ENCODE results near the gene CRIM1. TPM values are rescaled to one million over a fixed set of nuclear protein-coding genes. Genes with fewer than 3 reads are reported as not detected.
A peak's percentile ranks its signal among the peaks of the same experiment; 100 is the strongest.

Gene CRIM1
- total RNA-seq, 1 experiment from 2014 or later, result 1.0 TPM

GRCh38 chr2:36456227-36457175 lies 100.9 kb downstream of the CRIM1 start:
- in situ Hi-C loops (cut with HindIII; ENCODE audit: low pct_unique_long_range_greater_than_20kb, low sequenced_read_pairs), result no loop called here
- no peak for DNase-seq (ENCODE audit: low read depth, low spot score)

GRCh38 chr2:36458106-36458505 lies 102.5 kb downstream of the CRIM1 start:
- in situ Hi-C loops (cut with HindIII; ENCODE audit: low pct_unique_long_range_greater_than_20kb, low sequenced_read_pairs), result no loop called here
- no peak for DNase-seq (ENCODE audit: low read depth, low spot score)

DNA sequence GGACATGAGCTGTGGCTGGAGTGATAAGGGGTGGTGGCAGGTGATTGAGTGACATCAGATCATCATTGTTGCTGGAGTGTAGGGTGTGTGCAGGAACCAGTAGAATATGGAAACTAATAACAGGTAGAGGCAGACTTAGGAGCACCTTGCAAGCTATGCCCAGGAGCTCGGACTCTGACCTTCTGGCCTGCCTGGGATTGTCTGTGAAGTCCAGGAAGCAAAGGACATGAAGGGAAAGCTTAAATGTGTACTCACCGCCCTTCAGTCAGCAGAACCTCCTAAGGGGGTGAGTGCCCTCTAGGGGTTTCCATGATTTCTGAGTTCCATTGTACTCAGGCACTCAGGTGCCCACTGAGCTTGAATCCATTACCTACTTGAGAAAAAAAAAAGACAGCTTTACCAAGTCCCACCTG lies 104.2 kb downstream of the CRIM1 start:
- DNase-seq (ENCODE audit: low read depth, low spot score), result peak; percentile 27
- in situ Hi-C loops (cut with HindIII; ENCODE audit: low pct_unique_long_range_greater_than_20kb, low sequenced_read_pairs), result no loop called here

DNA sequence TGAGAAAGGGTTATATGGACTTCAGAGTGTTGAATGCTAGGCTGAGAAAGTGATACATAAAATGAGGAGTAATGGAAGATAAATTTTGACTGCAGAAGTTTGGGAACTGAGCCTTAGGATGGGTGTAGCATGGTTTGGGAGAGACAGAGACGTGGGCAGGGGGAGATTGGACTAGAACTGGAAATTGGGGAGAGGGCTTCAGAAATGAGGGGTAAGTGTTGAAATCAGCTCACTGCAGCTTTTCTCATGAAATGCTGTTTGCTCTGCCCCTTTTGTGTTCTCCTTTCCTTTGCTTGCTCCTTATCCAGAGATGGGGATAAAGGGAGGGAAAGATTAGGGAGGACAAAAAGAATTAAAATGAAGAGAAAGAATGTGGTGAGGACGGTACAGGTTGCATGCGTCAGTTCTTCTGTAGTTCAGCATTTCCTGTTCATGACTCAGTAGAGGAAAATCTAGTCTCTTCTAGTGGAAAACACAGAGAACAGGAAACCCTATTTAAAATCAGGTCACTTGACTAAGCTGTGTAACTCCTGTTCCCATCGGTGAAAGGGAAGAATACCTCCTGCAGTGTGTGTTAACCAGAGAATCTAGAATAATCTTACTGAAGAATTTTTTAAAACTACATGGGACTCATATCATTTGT lies 105.6 kb downstream of the CRIM1 start:
- in situ Hi-C loops (cut with HindIII; ENCODE audit: low pct_unique_long_range_greater_than_20kb, low sequenced_read_pairs), result no loop called here
- DNase-seq (ENCODE audit: low read depth, low spot score), result peak; percentile 38

DNA sequence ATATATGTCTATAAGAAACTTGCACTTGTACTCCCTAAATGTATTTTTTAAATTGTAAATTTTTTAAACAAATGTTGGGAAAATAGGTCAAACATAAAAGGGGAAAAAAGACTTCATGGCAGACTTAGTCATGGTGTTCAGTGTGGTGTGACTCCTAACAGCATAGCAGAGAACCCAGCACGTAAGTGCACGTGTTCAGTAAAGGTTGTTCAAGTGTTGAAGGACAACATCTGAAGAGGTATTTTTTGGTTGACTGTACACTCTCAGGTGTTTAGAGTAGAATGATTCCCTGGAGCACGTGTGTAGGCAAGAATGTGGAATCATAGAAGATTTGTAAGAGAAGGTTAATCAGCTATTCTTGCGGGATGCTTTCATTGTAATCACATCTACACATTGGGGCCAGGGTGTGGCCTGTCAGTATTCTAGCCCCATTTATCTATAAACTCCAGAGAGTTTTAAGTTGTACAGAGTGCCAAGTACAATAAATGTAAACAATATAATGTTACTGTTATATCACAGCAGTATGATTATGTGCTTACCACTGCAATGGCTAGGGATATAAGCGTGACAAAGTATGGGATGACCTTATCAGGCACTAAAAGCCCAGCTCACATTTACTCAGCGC lies 106.8 kb downstream of the CRIM1 start:
- in situ Hi-C loops (cut with HindIII; ENCODE audit: low pct_unique_long_range_greater_than_20kb, low sequenced_read_pairs), result no loop called here
- no peak for DNase-seq (ENCODE audit: low read depth, low spot score)

DNA sequence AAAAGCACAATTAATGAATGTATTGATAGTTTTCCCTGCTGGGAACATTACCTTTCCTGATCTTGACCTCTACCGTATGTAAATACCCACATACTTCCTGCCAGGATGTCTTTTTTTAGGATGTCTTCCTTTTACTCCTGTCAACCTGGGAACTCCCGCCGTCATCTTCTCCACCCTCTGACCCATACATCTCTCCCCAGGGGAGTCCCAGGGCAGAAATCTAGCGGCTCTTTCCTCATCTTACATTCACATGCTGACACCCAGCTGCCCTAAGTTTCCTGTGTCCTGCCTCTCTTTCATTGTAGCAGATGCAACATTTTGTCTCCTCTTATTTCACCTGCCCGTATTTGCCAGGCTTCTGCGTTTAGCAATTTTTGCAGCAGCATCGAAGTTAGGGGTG lies 107.8 kb downstream of the CRIM1 start:
- DNase-seq (ENCODE audit: low read depth, low spot score), result no peak
- in situ Hi-C loops (cut with HindIII; ENCODE audit: low pct_unique_long_range_greater_than_20kb, low sequenced_read_pairs), result no loop called here

- in situ Hi-C loops (cut with HindIII; ENCODE audit: low pct_unique_long_range_greater_than_20kb, low sequenced_read_pairs), result no loop called here
- no peak for DNase-seq (ENCODE audit: low read depth, low spot score)
Observed at GRCh38 chr2:36464006-36464721, 108.6 kb downstream of the CRIM1 start.

GRCh38 chr2:36466135-36466534 lies 110.6 kb downstream of the CRIM1 start:
- in situ Hi-C loops (cut with HindIII; ENCODE audit: low pct_unique_long_range_greater_than_20kb, low sequenced_read_pairs), result no loop called here
- DNase-seq (ENCODE audit: low read depth, low spot score), result no peak

DNA sequence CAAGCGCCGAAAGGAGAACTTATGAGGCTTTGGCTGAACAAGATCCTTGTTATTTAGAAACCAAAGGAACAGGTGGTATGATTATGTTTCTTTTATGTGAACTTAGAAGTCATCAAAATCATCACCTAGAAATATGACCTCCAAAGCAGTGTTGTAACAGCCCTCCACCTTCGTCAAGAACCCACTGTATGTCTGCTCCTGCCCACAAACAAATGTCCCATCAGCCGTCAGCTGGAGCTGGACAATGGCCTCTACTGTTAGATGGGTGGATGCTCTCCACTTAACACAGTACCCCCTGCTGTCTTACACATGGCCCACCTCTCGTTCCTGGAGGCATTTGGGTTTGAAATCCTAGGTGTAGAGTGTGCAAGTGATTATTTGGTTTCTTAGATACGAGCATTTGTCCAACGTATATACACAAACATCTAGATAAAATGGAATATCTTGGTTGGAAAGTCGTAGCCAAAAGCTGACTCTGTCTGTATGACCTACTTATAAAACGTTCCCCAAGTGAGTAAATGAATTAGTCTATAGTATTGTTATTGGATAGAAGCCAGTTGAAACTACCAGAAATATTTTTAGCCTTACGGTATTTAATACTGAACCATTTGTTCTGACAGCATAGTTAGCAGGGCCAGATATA lies 113.0 kb downstream of the CRIM1 start:
- DNase-seq (ENCODE audit: low read depth, low spot score), result peak; percentile 21
- in situ Hi-C loops (cut with HindIII; ENCODE audit: low pct_unique_long_range_greater_than_20kb, low sequenced_read_pairs), result no loop called here

DNA sequence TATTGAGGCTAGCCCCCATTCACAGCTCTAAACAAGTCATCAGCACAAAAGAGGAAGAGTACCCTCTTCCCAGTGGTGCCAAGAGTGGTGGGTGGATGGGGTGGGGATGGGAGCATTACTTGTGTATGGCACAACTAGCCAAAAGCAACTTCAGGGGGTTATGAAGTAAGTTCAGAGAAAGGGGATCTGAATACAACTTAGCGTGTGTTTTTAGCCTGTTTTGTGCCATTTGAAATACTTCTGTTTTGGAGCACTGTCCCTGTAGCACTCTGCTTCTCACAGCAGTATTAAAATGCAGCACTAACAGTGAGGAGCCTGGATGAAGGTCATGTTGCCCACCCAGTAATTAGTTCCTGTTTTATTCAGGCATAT lies 113.5 kb downstream of the CRIM1 start:
- in situ Hi-C loops (cut with HindIII; ENCODE audit: low pct_unique_long_range_greater_than_20kb, low sequenced_read_pairs), result no loop called here
- DNase-seq (ENCODE audit: low read depth, low spot score), result no peak

GRCh38 chr2:36469710-36470109 lies 114.1 kb downstream of the CRIM1 start:
- no peak for DNase-seq (ENCODE audit: low read depth, low spot score)
- in situ Hi-C loops (cut with HindIII; ENCODE audit: low pct_unique_long_range_greater_than_20kb, low sequenced_read_pairs), result no loop called here

GRCh38 chr2:36473230-36473629 lies 117.7 kb downstream of the CRIM1 start:
- in situ Hi-C loops (cut with HindIII; ENCODE audit: low pct_unique_long_range_greater_than_20kb, low sequenced_read_pairs), result no loop called here
- DNase-seq (ENCODE audit: low read depth, low spot score), result no peak

DNA sequence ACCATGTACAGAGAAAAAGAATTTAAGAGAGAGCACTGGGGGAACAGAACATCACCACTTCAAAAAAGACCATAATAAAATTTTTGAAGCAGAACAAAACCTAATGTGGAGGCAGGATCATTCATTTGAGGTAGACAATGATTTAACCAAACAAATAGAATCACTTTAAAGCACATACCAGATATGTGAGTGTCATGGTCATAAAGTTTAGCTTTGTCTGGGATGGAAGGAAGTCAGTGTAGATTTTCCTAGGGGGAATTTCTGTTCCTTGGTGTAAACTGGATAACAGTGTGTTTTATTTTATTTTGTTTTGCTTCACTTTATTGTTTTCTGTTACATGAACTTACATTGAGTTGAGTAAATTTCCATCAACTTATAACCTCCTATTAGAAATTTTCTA lies 120.8 kb downstream of the CRIM1 start:
- no peak for DNase-seq (ENCODE audit: low read depth, low spot score)
- in situ Hi-C loops (cut with HindIII; ENCODE audit: low pct_unique_long_range_greater_than_20kb, low sequenced_read_pairs), result no loop called here

- in situ Hi-C loops (cut with HindIII; ENCODE audit: low pct_unique_long_range_greater_than_20kb, low sequenced_read_pairs), result no loop called here
- DNase-seq (ENCODE audit: low read depth, low spot score), result no peak
Observed at GRCh38 chr2:36477315-36477714, 121.7 kb downstream of the CRIM1 start.

DNA sequence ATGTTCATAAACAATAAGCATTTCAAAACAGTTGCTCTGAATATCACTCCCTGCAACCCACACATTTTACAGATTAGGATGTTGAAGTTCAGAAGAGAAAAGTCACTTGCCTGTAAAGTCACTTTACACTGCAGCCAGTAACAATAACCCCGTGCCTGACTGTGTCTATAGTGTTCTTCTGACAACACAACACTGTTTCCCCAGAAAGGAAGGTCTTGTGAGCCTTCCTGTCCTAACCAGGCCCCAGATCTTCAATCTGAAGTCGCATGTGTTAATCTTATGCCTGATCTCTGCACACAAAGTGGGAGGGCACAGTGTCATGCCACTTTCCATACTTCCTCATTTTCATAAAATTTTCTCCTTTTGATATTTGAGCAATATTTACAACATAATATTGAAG lies 122.2 kb downstream of the CRIM1 start:
- in situ Hi-C loops (cut with HindIII; ENCODE audit: low pct_unique_long_range_greater_than_20kb, low sequenced_read_pairs), result no loop called here
- DNase-seq (ENCODE audit: low read depth, low spot score), result no peak

- in situ Hi-C loops (cut with HindIII; ENCODE audit: low pct_unique_long_range_greater_than_20kb, low sequenced_read_pairs), result no loop called here
- no peak for DNase-seq (ENCODE audit: low read depth, low spot score)
Observed at GRCh38 chr2:36478332-36478738, 122.8 kb downstream of the CRIM1 start.

GRCh38 chr2:36478999-36479398 lies 123.4 kb downstream of the CRIM1 start:
- in situ Hi-C loops (cut with HindIII; ENCODE audit: low pct_unique_long_range_greater_than_20kb, low sequenced_read_pairs), result no loop called here
- DNase-seq (ENCODE audit: low read depth, low spot score), result no peak

- in situ Hi-C loops (cut with HindIII; ENCODE audit: low pct_unique_long_range_greater_than_20kb, low sequenced_read_pairs), result no loop called here
- DNase-seq (ENCODE audit: low read depth, low spot score), result no peak
Observed at GRCh38 chr2:36479406-36479805, 123.8 kb downstream of the CRIM1 start.
